ENCODE results near the gene ANK3. TPM values are rescaled to one million over a fixed set of nuclear protein-coding genes. Genes with fewer than 3 reads are reported as not detected.

ANK3 gene
- total RNA-seq, 1 experiment from 2014 or later = 15.3 TPM

DNA sequence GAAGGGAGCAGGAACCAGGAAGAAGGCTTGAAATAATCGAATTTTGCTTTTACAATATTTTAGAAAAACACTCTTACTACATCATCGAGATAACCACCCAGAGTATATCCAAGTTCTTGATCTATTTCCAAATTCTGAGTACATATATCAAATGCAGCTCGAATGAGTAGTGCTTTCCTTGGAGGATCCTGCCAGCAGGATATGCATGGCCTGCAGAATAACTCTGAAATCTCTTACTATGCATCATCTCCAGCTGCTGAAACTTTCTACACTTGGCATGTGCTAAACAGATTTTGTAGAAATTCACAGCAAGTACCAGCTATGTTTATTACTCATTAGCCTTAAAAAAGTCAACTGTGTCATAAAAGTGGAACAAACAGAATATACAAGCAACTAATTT lies 44.0 kb upstream of the ANK3 start (continued):
- TF ChIP-seq, protein P1, sequence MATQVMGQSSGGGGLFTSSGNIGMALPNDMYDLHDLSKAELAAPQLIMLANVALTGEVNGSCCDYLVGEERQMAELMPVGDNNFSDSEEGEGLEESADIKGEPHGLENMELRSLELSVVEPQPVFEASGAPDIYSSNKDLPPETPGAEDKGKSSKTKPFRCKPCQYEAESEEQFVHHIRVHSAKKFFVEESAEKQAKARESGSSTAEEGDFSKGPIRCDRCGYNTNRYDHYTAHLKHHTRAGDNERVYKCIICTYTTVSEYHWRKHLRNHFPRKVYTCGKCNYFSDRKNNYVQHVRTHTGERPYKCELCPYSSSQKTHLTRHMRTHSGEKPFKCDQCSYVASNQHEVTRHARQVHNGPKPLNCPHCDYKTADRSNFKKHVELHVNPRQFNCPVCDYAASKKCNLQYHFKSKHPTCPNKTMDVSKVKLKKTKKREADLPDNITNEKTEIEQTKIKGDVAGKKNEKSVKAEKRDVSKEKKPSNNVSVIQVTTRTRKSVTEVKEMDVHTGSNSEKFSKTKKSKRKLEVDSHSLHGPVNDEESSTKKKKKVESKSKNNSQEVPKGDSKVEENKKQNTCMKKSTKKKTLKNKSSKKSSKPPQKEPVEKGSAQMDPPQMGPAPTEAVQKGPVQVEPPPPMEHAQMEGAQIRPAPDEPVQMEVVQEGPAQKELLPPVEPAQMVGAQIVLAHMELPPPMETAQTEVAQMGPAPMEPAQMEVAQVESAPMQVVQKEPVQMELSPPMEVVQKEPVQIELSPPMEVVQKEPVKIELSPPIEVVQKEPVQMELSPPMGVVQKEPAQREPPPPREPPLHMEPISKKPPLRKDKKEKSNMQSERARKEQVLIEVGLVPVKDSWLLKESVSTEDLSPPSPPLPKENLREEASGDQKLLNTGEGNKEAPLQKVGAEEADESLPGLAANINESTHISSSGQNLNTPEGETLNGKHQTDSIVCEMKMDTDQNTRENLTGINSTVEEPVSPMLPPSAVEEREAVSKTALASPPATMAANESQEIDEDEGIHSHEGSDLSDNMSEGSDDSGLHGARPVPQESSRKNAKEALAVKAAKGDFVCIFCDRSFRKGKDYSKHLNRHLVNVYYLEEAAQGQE (IDR thresholded peaks at IDR 0.05; ENCODE audit: low read depth) = no peak
- TF ChIP-seq POLR2AphosphoS5 (IDR thresholded peaks at IDR 0.05; ENCODE audit: low read depth, low read length) (no peak), CEBPB (IDR thresholded peaks at IDR 0.05; ENCODE audit: low read depth) (no peak), YY1 (IDR thresholded peaks at IDR 0.05; ENCODE audit: extremely low read depth, insufficient replicate concordance, low read depth, low read length) (no peak), ELF1 (IDR thresholded peaks at IDR 0.05; ENCODE audit: borderline replicate concordance, low read depth) (no peak)
- TF ChIP-seq, protein P2, sequence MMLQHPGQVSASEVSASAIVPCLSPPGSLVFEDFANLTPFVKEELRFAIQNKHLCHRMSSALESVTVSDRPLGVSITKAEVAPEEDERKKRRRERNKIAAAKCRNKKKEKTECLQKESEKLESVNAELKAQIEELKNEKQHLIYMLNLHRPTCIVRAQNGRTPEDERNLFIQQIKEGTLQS (IDR thresholded peaks at IDR 0.05) = no peak

DNA sequence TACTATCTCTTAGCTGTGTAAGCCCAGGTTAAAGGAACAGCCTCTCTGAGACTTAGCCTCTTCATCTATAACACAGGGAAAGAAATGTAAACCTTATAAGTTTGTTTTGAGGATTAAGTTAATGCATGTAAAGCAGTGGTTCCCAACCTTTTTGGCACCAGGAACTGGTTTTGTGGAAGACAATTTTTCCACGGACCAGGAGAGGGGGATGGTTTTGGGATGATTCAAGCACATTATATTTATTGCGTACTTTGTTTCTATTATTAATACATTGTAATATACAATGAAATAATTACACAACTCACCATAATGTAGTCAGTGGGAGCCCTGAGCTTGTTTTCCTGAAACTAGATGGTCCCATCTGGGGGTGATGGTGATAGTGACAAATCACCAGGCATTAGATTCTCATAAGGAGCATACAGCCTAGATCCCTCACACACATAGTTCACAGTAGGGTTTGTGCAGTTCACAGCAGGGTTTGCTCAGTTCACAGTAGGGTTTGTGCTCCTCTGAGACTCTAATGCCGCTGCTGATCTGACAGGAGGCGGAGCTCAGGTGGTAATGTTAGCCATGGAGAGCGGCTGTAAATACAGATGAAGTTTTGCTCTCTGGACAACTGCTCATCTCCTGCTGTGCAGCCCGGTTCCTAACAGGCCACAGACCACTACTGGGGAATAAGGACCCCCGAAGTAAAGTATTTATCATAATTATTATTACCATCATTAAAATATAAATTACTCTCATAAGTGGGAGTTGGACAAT lies 41.3 kb upstream of the ANK3 start:
- no peak overlapping the region for H3K9ac ChIP-seq (ENCODE audit: low read length)
- no peak overlapping the region for H2AFZ ChIP-seq (ENCODE audit: low read depth, low read length, poor library complexity, severe bottlenecking)
- no peaks in the 10 kb centered on the region for H3K9me2 ChIP-seq (ENCODE audit: insufficient read depth)
- peaks cover 0 to 7% of the 10 kb centered on the region in 2 experiments; a peak in 1 of 4 replicates for H3K4me1 ChIP-seq (ENCODE audit: control insufficient read depth in 1 of 2, insufficient read depth in 2 of 2, low read length in 2 of 2)
- no peak for ATAC-seq
- H3K36me3 ChIP-seq (ENCODE audit: control insufficient read depth in 1 of 2, insufficient read depth in 2 of 2, low read length in 2 of 2) = no peaks in the 10 kb centered on the region
- ChIA-PET CTCF (no interaction called here), RAD21 (ENCODE audit: low non-redundant PET in 1 of 2, low total read pairs in 2 of 2, uncharacterized antibody in 2 of 2, unreplicated experiment in 2 of 2) (no interaction called here), POLR2A (no interaction called here)
- H3K79me2 ChIP-seq (ENCODE audit: insufficient read depth, low read length) = no peaks in the 10 kb centered on the region
- no peak overlapping the region for H3K4me3 ChIP-seq (replicated peaks in 1 of 2; ENCODE audit: low read depth in 1 of 2, low read length in 2 of 2)
- intact Hi-C loops (cut with micrococcal nuclease) = loop anchor here (5.0 to 10.0 kb wide), 3 partner anchors 94 to 804 kb away; no protein-coding TSS in a partner anchor
- H3K27ac ChIP-seq (ENCODE audit: low read depth, low read length) = no peak overlapping the region
- H3K27me3 ChIP-seq (ENCODE audit: insufficient read depth, low read length) = no peaks in the 10 kb centered on the region
- no peak for DNase-seq (ENCODE audit: low read depth, low spot score)
- no peaks in the 10 kb centered on the region for H3K9me3 ChIP-seq (ENCODE audit: control insufficient read depth in 1 of 2, insufficient read depth in 1 of 2, low read depth in 1 of 2, low read length in 2 of 2)
- no peaks in the 10 kb centered on the region for H4K20me1 ChIP-seq (ENCODE audit: insufficient read depth)
- BruUV-seq (replicated peaks) = no TSS peak
- no peak overlapping the region for H3K4me2 ChIP-seq (ENCODE audit: low read length)
- TF ChIP-seq POLR2AphosphoS5 (IDR thresholded peaks at IDR 0.05; ENCODE audit: low read depth, low read length) (no peak), ZFX (IDR thresholded peaks at IDR 0.05) (no peak), RAD21 (IDR thresholded peaks at IDR 0.05; ENCODE audit: low read depth) (no peak), EGR1 (IDR thresholded peaks at IDR 0.05; ENCODE audit: low read depth) (no peak), EZH2phosphoT487 (IDR thresholded peaks at IDR 0.05; ENCODE audit: borderline replicate concordance) (no peak), FOSL1 (IDR thresholded peaks at IDR 0.05; ENCODE audit: low read depth) (no peak), CEBPB (IDR thresholded peaks at IDR 0.05; ENCODE audit: low read depth) (no peak), YY1 (IDR thresholded peaks at IDR 0.05; ENCODE audit: extremely low read depth, insufficient replicate concordance, low read depth, low read length) (no peak), SRF (IDR thresholded peaks at IDR 0.05; ENCODE audit: low read depth) (no peak), SIN3A (IDR thresholded peaks at IDR 0.05; ENCODE audit: low read depth) (no peak)
- TF ChIP-seq, protein P3, sequence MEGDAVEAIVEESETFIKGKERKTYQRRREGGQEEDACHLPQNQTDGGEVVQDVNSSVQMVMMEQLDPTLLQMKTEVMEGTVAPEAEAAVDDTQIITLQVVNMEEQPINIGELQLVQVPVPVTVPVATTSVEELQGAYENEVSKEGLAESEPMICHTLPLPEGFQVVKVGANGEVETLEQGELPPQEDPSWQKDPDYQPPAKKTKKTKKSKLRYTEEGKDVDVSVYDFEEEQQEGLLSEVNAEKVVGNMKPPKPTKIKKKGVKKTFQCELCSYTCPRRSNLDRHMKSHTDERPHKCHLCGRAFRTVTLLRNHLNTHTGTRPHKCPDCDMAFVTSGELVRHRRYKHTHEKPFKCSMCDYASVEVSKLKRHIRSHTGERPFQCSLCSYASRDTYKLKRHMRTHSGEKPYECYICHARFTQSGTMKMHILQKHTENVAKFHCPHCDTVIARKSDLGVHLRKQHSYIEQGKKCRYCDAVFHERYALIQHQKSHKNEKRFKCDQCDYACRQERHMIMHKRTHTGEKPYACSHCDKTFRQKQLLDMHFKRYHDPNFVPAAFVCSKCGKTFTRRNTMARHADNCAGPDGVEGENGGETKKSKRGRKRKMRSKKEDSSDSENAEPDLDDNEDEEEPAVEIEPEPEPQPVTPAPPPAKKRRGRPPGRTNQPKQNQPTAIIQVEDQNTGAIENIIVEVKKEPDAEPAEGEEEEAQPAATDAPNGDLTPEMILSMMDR (IDR thresholded peaks at IDR 0.05 in 2 of 3, conservative IDR thresholded peaks at IDR 0.05 in 1 of 3; ENCODE audit: borderline replicate concordance in 1 of 3, insufficient read depth in 1 of 3, low read depth in 2 of 3, low read length in 2 of 3) = no peak
- TF ChIP-seq, protein P1 (IDR thresholded peaks at IDR 0.05; ENCODE audit: low read depth) = no peak
